BE2C (cell line): Measurements from ENCODE around the gene WDR11.
"Not testable (repeated sequence)": the region's sequence is repeated elsewhere in the genome, so short reads cannot be mapped to it uniquely, and the experiment has no call there.

ENCODE experiments used
- DNase-seq: peaks from one replicate; pipeline ENCODE4 v3.0.0-alpha.2; 2020
- H3K27me3 ChIP-seq: fragments of 250-450 bp; sonication (Bioruptor Pico); 2 replicates; pipeline ENCODE4 v1.5.1; 2020; ENCODE audit warnings: mild to moderate bottlenecking
- H3K36me3 ChIP-seq: fragments of 250-450 bp; sonication (Bioruptor Pico); 2 replicates; pipeline ENCODE4 v1.5.1; 2020; ENCODE audit warnings: mild to moderate bottlenecking
- H3K4me1 ChIP-seq: fragments of 250-450 bp; sonication (Bioruptor Pico); 2 replicates; pipeline ENCODE4 v1.5.1; 2020
- H3K4me3 ChIP-seq: 2 replicates; pipeline ENCODE4 v1.5.1; 2011; ENCODE audit warnings: low read depth, low read length
- H3K9me3 ChIP-seq: fragments of 250-450 bp; sonication (Bioruptor Pico); 2 replicates; pipeline ENCODE4 v1.5.1; 2020
- CTCF ChIP-seq: IDR thresholded peaks from 2 replicates; pipeline ENCODE4 v1.5.1; 2012; ENCODE audit warnings: mild to moderate bottlenecking, low read depth, low read length

Gene WDR11

GRCh38 chr10:120887482-120887881, 36.3 kb downstream of the WDR11 start:
- Histone ChIP-seq H3K9me3 (no peaks in the 10 kb centered on the region), H3K4me3 (no peak overlapping the region), H3K4me1 (no peaks in the 10 kb centered on the region), H3K36me3 (peaks cover 13% of the 10 kb centered on the region; the same call in 1 of the 2 replicates), H3K27me3 (no peaks in the 10 kb centered on the region)
- TF ChIP-seq CTCF, result no peak
- no peak for DNase-seq

GRCh38 chr10:120891365-120891764, 40.2 kb downstream of the WDR11 start:
- Histone ChIP-seq H3K36me3 (peaks cover 7% of the 10 kb centered on the region), H3K27me3 (no peaks in the 10 kb centered on the region), H3K4me1 (no peaks in the 10 kb centered on the region), H3K9me3 (no peaks in the 10 kb centered on the region), H3K4me3 (no peak overlapping the region)
- DNase-seq, result no peak
- TF ChIP-seq CTCF, result no peak

- no peaks in the 10 kb centered on the region for H3K27me3 ChIP-seq
- no peak for DNase-seq
- no peak for TF ChIP-seq CTCF
- peaks cover 3% of the 10 kb centered on the region for H3K36me3 ChIP-seq
- no peaks in the 10 kb centered on the region for H3K9me3 ChIP-seq
- no peak overlapping the region for H3K4me3 ChIP-seq
- H3K4me1 ChIP-seq, result peaks cover 5% of the 10 kb centered on the region
Measured at GRCh38 chr10:120894556-120894955, 43.4 kb downstream of the WDR11 start.

GRCh38 chr10:120897343-120897742, 46.2 kb downstream of the WDR11 start:
- TF ChIP-seq CTCF, result no peak
- H3K36me3 ChIP-seq, result peaks cover 3% of the 10 kb centered on the region; the same call in 1 of the 2 replicates

GRCh38 chr10:120905268-120905667, 54.1 kb downstream of the WDR11 start:
- Histone ChIP-seq H3K4me3 (no peak overlapping the region), H3K36me3 (peaks cover 17% of the 10 kb centered on the region), H3K27me3 (no peaks in the 10 kb centered on the region), H3K4me1 (no peaks in the 10 kb centered on the region), H3K9me3 (no peaks in the 10 kb centered on the region)
- no peak for DNase-seq
- TF ChIP-seq CTCF, result no peak

More at GRCh38 chr10:120897343-120897742, 46.2 kb downstream of the WDR11 start:
- no peak for DNase-seq
- no peaks in the 10 kb centered on the region for H3K27me3 ChIP-seq
- H3K9me3 ChIP-seq, result no peaks in the 10 kb centered on the region
- peaks cover 5% of the 10 kb centered on the region for H3K4me1 ChIP-seq
- no peak overlapping the region for H3K4me3 ChIP-seq

GRCh38 chr10:120917521-120918250, 66.5 kb downstream of the WDR11 start:
- no peak for DNase-seq
- no peaks in the 10 kb centered on the region for H3K27me3 ChIP-seq
- TF ChIP-seq CTCF, result no peak
- no peaks in the 10 kb centered on the region for H3K36me3 ChIP-seq
- H3K9me3 ChIP-seq, result no peaks in the 10 kb centered on the region
- no peaks in the 10 kb centered on the region for H3K4me1 ChIP-seq
- H3K4me3 ChIP-seq, result no peak overlapping the region

GRCh38 chr10:120923886-120924285, 72.7 kb downstream of the WDR11 start:
- H3K9me3 ChIP-seq, result not testable (repeated sequence)

More at GRCh38 chr10:120923886-120924285, 72.7 kb downstream of the WDR11 start:
- not testable (repeated sequence) for H3K4me1 ChIP-seq, H3K4me3 ChIP-seq, DNase-seq, H3K36me3 ChIP-seq, H3K27me3 ChIP-seq
